Measurements from ENCODE around the gene BANF2. TPM values are rescaled to one million over a fixed set of nuclear protein-coding genes. Genes with fewer than 3 reads are reported as not detected.

BANF2 gene
- total RNA-seq, 1 donor from 2014 or later: not detected

DNA sequence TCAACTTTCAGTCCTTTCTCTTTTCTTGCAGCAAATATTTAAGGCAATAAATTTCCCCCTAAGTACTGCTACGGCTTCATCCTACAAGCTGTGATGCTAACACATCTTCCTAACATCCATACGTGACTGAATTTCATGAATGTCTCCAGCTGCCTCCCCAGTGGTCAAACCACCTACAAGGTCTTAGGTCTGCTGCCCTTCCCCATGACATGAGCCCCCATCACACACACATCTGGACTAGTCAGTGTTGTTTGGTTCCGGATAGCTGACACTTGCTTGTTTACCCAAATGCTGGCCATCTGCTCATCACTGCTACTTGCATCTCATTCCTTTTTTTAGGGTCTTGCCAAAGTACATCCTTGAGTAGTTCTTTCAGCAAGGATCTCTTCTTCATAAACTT is 32.3 kb upstream of the BANF2 start:
- H3K27me3 ChIP-seq (ENCODE audit: control insufficient read depth, insufficient read depth, low read length): no peaks in the 10 kb centered on the region
- no peak overlapping the region for H3K4me3 ChIP-seq (ENCODE audit: low read depth, low read length)
- DNase-seq (ENCODE audit: low read depth): no peak
- peaks cover 2% of the 10 kb centered on the region for H3K36me3 ChIP-seq (ENCODE audit: control insufficient read depth, insufficient read depth, low read length)
- TF ChIP-seq, protein P1, sequence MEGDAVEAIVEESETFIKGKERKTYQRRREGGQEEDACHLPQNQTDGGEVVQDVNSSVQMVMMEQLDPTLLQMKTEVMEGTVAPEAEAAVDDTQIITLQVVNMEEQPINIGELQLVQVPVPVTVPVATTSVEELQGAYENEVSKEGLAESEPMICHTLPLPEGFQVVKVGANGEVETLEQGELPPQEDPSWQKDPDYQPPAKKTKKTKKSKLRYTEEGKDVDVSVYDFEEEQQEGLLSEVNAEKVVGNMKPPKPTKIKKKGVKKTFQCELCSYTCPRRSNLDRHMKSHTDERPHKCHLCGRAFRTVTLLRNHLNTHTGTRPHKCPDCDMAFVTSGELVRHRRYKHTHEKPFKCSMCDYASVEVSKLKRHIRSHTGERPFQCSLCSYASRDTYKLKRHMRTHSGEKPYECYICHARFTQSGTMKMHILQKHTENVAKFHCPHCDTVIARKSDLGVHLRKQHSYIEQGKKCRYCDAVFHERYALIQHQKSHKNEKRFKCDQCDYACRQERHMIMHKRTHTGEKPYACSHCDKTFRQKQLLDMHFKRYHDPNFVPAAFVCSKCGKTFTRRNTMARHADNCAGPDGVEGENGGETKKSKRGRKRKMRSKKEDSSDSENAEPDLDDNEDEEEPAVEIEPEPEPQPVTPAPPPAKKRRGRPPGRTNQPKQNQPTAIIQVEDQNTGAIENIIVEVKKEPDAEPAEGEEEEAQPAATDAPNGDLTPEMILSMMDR (IDR thresholded peaks at IDR 0.05; ENCODE audit: insufficient read depth, low read length, poor library complexity, severe bottlenecking): no peak

DNA sequence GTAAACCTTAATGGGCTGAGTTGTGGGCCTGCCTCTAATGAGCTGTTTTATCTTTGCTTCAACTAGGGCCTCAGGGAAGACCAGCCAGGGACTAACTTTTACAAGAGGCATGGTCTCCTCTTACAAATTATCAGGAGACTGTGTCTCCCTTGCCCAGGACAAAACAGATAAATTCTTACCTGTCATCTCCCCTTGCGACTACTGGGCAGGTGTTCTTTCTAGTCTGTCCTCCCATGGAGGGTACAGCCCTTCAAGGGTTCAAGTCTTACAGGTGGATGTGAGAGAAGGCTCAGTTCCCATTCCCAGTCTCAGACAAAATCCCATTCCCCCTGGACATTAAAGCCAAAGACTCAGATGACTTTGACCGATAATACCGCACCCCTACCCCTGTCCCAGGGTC is 31.3 kb upstream of the BANF2 start:
- Histone ChIP-seq H3K4me3 (ENCODE audit: low read depth, low read length) (no peak overlapping the region), H3K27me3 (ENCODE audit: control insufficient read depth, insufficient read depth, low read length) (no peaks in the 10 kb centered on the region), H3K36me3 (ENCODE audit: control insufficient read depth, insufficient read depth, low read length) (peaks cover 2% of the 10 kb centered on the region)
- TF ChIP-seq, protein P1 (IDR thresholded peaks at IDR 0.05; ENCODE audit: insufficient read depth, low read length, poor library complexity, severe bottlenecking): no peak
- DNase-seq (ENCODE audit: low read depth): no peak

GRCh38 chr20:17669306-17669931 is 30.3 kb upstream of the BANF2 start:
- Histone ChIP-seq H3K4me3 (ENCODE audit: low read depth, low read length) (no peak overlapping the region), H3K27me3 (ENCODE audit: control insufficient read depth, insufficient read depth, low read length) (no peaks in the 10 kb centered on the region), H3K36me3 (ENCODE audit: control insufficient read depth, insufficient read depth, low read length) (peaks cover 2% of the 10 kb centered on the region)
- DNase-seq (ENCODE audit: low read depth): no peak
- TF ChIP-seq, protein P1 (IDR thresholded peaks at IDR 0.05; ENCODE audit: insufficient read depth, low read length, poor library complexity, severe bottlenecking): no peak

DNA sequence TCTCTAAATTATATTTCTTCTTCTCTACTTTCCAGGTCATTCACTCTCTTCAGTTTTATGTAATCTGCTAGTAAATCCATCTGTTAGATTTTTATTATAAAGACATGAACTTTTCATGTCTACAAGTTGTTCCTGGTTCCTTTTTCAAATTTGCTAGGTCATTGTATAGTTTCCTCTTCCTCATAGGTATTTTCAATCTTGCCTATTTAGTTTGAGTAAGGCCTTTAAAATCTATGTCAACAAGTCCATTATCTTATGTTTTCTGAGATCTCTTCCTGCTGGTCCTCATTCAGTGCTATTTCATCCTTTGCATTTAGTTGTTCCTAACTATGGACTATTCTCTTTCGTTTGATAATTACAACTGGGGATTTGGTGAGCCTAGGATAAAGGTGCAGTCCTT is 28.8 kb upstream of the BANF2 start:
- no peaks in the 10 kb centered on the region for H3K27me3 ChIP-seq (ENCODE audit: control insufficient read depth, insufficient read depth, low read length)
- TF ChIP-seq, protein P1 (IDR thresholded peaks at IDR 0.05; ENCODE audit: insufficient read depth, low read length, poor library complexity, severe bottlenecking): no peak
- peaks cover 2% of the 10 kb centered on the region for H3K36me3 ChIP-seq (ENCODE audit: control insufficient read depth, insufficient read depth, low read length)

DNA sequence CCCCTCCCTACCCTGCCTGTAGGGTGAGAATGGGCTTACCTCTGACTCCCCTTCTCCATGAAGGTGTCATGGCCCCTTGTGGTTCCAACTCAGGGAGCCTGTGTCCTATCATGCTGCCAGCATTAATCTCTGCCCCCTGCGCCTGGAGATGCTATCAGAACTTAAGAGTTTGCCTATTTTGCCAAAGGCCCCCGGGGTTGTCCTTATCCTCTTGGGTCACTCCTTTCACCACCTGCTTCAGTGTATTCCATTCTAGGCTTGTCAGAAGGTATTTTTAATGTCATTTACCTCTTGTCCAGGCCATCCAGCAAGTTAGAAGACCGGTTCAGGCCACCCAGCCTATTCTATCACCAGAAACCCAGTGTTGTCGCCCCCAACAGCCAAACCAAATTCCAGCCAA is 28.2 kb upstream of the BANF2 start:
- Histone ChIP-seq H3K36me3 (ENCODE audit: control insufficient read depth, insufficient read depth, low read length) (peaks cover 2% of the 10 kb centered on the region), H3K4me3 (ENCODE audit: low read depth, low read length) (no peak overlapping the region), H3K27me3 (ENCODE audit: control insufficient read depth, insufficient read depth, low read length) (no peaks in the 10 kb centered on the region)
- TF ChIP-seq, protein P1 (IDR thresholded peaks at IDR 0.05; ENCODE audit: insufficient read depth, low read length, poor library complexity, severe bottlenecking): no peak
- no peak for DNase-seq (ENCODE audit: low read depth)

More for the DNA sequence above, 28.8 kb upstream of the BANF2 start:
- DNase-seq (ENCODE audit: low read depth): no peak
- no peak overlapping the region for H3K4me3 ChIP-seq (ENCODE audit: low read depth, low read length)

DNA sequence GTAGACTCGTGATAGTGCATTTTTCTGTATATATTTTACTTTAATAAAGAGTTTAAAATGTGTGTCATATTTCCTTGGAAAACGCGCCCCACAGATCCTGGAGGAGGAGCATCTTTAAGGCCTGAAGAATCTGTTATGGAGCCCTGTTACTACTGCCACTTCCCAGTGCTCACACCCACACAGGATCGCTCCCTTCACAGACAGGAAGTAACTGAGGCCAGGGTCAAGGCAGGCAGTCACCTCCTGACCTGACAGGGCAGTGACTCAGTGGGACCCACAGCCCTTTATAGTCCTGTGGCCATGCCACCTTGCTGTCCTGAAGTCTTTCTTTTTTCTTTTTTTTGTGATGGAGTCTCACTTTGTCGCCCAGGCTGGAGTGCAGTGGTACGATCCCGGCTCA is 26.7 kb upstream of the BANF2 start:
- H3K36me3 ChIP-seq (ENCODE audit: control insufficient read depth, insufficient read depth, low read length): peaks cover 2% of the 10 kb centered on the region
- DNase-seq (ENCODE audit: low read depth): no peak
- TF ChIP-seq, protein P1 (IDR thresholded peaks at IDR 0.05; ENCODE audit: insufficient read depth, low read length, poor library complexity, severe bottlenecking): no peak
- H3K4me3 ChIP-seq (ENCODE audit: low read depth, low read length): no peak overlapping the region
- no peaks in the 10 kb centered on the region for H3K27me3 ChIP-seq (ENCODE audit: control insufficient read depth, insufficient read depth, low read length)

Measured in kidney epithelial cell (primary cell).